WTC11 (cell line): Measurements from ENCODE around the gene CELSR1. TPM values are rescaled to one million over a fixed set of nuclear protein-coding genes. Genes with fewer than 3 reads are reported as not detected.

ENCODE experiments used
- ATAC-seq: fragments of 200-7000 bp; cut with Tn5 transposase; 2 replicates; pipeline ENCODE4 v1.10.0; 2021; ENCODE audit warnings: mild to moderate bottlenecking, moderate library complexity
- CTCF ChIA-PET: fragments of 300-600 bp; sonication (Branson Sonifier 250); formaldehyde crosslinking; loops from one replicate; lab custom pipeline; 2021; ENCODE audit warnings: antibody characterized with exemption; lab: Charles Lee
- POLR2A ChIA-PET: fragments of 350-600 bp; sonication (Branson Sonifier 250); formaldehyde crosslinking; loops from one replicate; lab custom pipeline; 2021; ENCODE audit warnings: antibody characterized with exemption; lab: Charles Lee
- DNase-seq: peaks from one replicate; pipeline ENCODE4 v3.0.0; 2021; ENCODE audit warnings: low spot score
- H3K27ac Mint-ChIP-seq: 2 replicates; pipeline ENCODE4 v1.8.0; 2021; ENCODE audit warnings: mixed read lengths
- H3K27me3 Mint-ChIP-seq: 2 replicates; pipeline ENCODE4 v1.8.0; 2021; ENCODE audit warnings: low read depth, mild to moderate bottlenecking, moderate library complexity, mixed read lengths
- H3K36me3 Mint-ChIP-seq: 2 replicates; pipeline ENCODE4 v1.8.0; 2021; ENCODE audit warnings: mixed read lengths
- H3K4me1 Mint-ChIP-seq: 2 replicates; pipeline ENCODE4 v1.8.0; 2022; ENCODE audit warnings: mixed read lengths
- H3K4me3 Mint-ChIP-seq: 2 replicates; pipeline ENCODE4 v1.8.0; 2021; ENCODE audit warnings: mild to moderate bottlenecking, moderate library complexity, mixed read lengths
- H3K9me3 Mint-ChIP-seq: 2 replicates; pipeline ENCODE4 v1.8.0; 2021; ENCODE audit warnings: mixed read lengths
- AFF4 ChIP-seq: sonication (generic); formaldehyde crosslinking; IDR thresholded peaks from 2 replicates; pipeline ENCODE4 v1.8.1; 2023; ENCODE audit warnings: mild to moderate bottlenecking, missing genetic modification reagents, borderline replicate concordance
- ATF3 ChIP-seq: sonication (generic); formaldehyde crosslinking; conservative IDR thresholded peaks from 2 replicates; pipeline ENCODE4 v1.8.1; 2022; ENCODE audit warnings: mild to moderate bottlenecking, missing genetic modification reagents
- CREB1 ChIP-seq: sonication (generic); formaldehyde crosslinking; IDR thresholded peaks from 2 replicates; pipeline ENCODE4 v1.8.0; 2023; ENCODE audit warnings: mild to moderate bottlenecking, missing genetic modification reagents
- CTCF ChIP-seq: fragments of 200-600 bp; IDR thresholded peaks from 2 replicates; pipeline ENCODE4 v1.8.0; 2022; ENCODE audit warnings: antibody characterized with exemption
- ELF4 ChIP-seq: sonication (generic); formaldehyde crosslinking; IDR thresholded peaks from 2 replicates; pipeline ENCODE4 v1.8.1; 2022; ENCODE audit warnings: low read depth, mild to moderate bottlenecking, moderate library complexity, missing genetic modification reagents
- ERG ChIP-seq: fragments of 250-450 bp; sonication (Bioruptor Pico); IDR thresholded peaks from 2 replicates; pipeline ENCODE4 v1.8.0; 2021; ENCODE audit warnings: mild to moderate bottlenecking
- ETV6 ChIP-seq: sonication (generic); formaldehyde crosslinking; IDR thresholded peaks from 2 replicates; pipeline ENCODE4 v1.8.1; 2022; ENCODE audit warnings: mild to moderate bottlenecking, missing genetic modification reagents
- JUN ChIP-seq: sonication (generic); formaldehyde crosslinking; IDR thresholded peaks from 2 replicates; pipeline ENCODE4 v1.8.0; 2023; ENCODE audit warnings: mild to moderate bottlenecking, missing genetic modification reagents
- NFE2L1 ChIP-seq: sonication (generic); formaldehyde crosslinking; IDR thresholded peaks from 2 replicates; pipeline ENCODE4 v1.8.1; 2023; ENCODE audit warnings: missing genetic modification reagents
- PRRX2 ChIP-seq: fragments of 250-450 bp; sonication (Bioruptor Pico); IDR thresholded peaks from 2 replicates; pipeline ENCODE4 v1.8.0; 2021; ENCODE audit warnings: mild to moderate bottlenecking
- SP1 ChIP-seq: sonication (generic); formaldehyde crosslinking; conservative IDR thresholded peaks from 2 replicates; pipeline ENCODE4 v1.8.1; 2022; ENCODE audit warnings: missing genetic modification reagents
- STAT6 ChIP-seq: sonication (generic); formaldehyde crosslinking; conservative IDR thresholded peaks from 2 replicates; pipeline ENCODE4 v1.8.1; 2023; ENCODE audit warnings: mild to moderate bottlenecking, low read depth, missing genetic modification reagents, moderate library complexity
- ZMAT4 ChIP-seq: fragments of 250-450 bp; sonication (Bioruptor Pico); IDR thresholded peaks from 2 replicates; pipeline ENCODE4 v1.9.0; 2021; ENCODE audit warnings: mild to moderate bottlenecking
- ZNF396 ChIP-seq: fragments of 250-450 bp; sonication (Bioruptor Pico); IDR thresholded peaks from 2 replicates; pipeline ENCODE4 v1.8.0; 2021; ENCODE audit warnings: mild to moderate bottlenecking, moderate library complexity, borderline replicate concordance
- ZNF423 ChIP-seq: fragments of 250-450 bp; sonication (Bioruptor Pico); IDR thresholded peaks from 2 replicates; pipeline ENCODE4 v2.1.2; 2022; ENCODE audit warnings: mild to moderate bottlenecking, moderate library complexity
- total RNA-seq: library from RNA; stranded (reverse); gene quantifications from 3 replicates; pipeline ENCODE4 v1.2.3, GENCODE V29; 2021

The CELSR1 gene
- total RNA-seq, 1 experiment from 2014 or later, result 16.8 TPM

GRCh38 chr22:46425016-46425415 lies 112.4 kb downstream of the CELSR1 start:
- Mint-ChIP-seq H3K27ac (no peak overlapping the region), H3K4me3 (no peak overlapping the region), H3K4me1 (no peaks in the 10 kb centered on the region), H3K27me3 (no peaks in the 10 kb centered on the region)
- no peak for TF ChIP-seq ETV6 (CRISPR knock-in tag)
- TF ChIP-seq CREB1, result no peak
- no peak for TF ChIP-seq ZMAT4 (CRISPR knock-in tag)
- no peak for TF ChIP-seq ATF3 (CRISPR knock-in tag)
- TF ChIP-seq, all 79 proteins: peak for 0
- H3K36me3 Mint-ChIP-seq, result peaks cover 13% of the 10 kb centered on the region
- ChIA-PET POLR2A (no interaction called here), CTCF (no interaction called here)
- ATAC-seq, result no peak
- H3K9me3 Mint-ChIP-seq, result peaks cover 17% of the 10 kb centered on the region
- no peak for DNase-seq

GRCh38 chr22:46424496-46424895 lies 112.9 kb downstream of the CELSR1 start:
- Mint-ChIP-seq H3K4me3 (no peak overlapping the region), H3K4me1 (no peaks in the 10 kb centered on the region), H3K36me3 (peaks cover 13% of the 10 kb centered on the region), H3K27ac (no peak overlapping the region), H3K27me3 (no peaks in the 10 kb centered on the region), H3K9me3 (peaks cover 17% of the 10 kb centered on the region)
- DNase-seq (no peak), ATAC-seq (no peak)
- ChIA-PET CTCF (no interaction called here), POLR2A (no interaction called here)
- no peak for TF ChIP-seq CTCF
- no peak for TF ChIP-seq STAT6 (CRISPR knock-in tag)

- no peaks in the 10 kb centered on the region for H3K27me3 Mint-ChIP-seq
- no peak overlapping the region for H3K27ac Mint-ChIP-seq
- no peak overlapping the region for H3K4me3 Mint-ChIP-seq
- peaks cover 13% of the 10 kb centered on the region for H3K36me3 Mint-ChIP-seq
- H3K9me3 Mint-ChIP-seq, result peaks cover 17% of the 10 kb centered on the region
- no peaks in the 10 kb centered on the region for H3K4me1 Mint-ChIP-seq
- no peak for TF ChIP-seq NFE2L1 (CRISPR knock-in tag)
- DNase-seq (no peak), ATAC-seq (no peak)
- ChIA-PET CTCF (no interaction called here), POLR2A (no interaction called here)
Measured at GRCh38 chr22:46422896-46423295, 114.5 kb downstream of the CELSR1 start.

- ATAC-seq (no peak), DNase-seq (no peak)
- Mint-ChIP-seq H3K27ac (no peak overlapping the region), H3K36me3 (peaks cover 9% of the 10 kb centered on the region), H3K4me3 (no peak overlapping the region), H3K27me3 (no peaks in the 10 kb centered on the region), H3K4me1 (no peaks in the 10 kb centered on the region), H3K9me3 (peaks cover 12% of the 10 kb centered on the region; the same call in 1 of the 2 replicates)
- POLR2A ChIA-PET, result no interaction called here
- CTCF ChIA-PET, result no interaction called here
- TF ChIP-seq SP1 (CRISPR knock-in tag) (no peak), ELF4 (CRISPR knock-in tag) (no peak), ERG (CRISPR knock-in tag) (no peak), STAT6 (CRISPR knock-in tag) (no peak), ZNF423 (CRISPR knock-in tag) (no peak), ZNF396 (CRISPR knock-in tag) (no peak), PRRX2 (CRISPR knock-in tag) (no peak), ATF3 (CRISPR knock-in tag) (no peak), JUN (CRISPR knock-in tag) (no peak), AFF4 (CRISPR knock-in tag) (no peak)
Measured at GRCh38 chr22:46421267-46421666, 116.2 kb downstream of the CELSR1 start.
